HG03469 (cell line): ENCODE results near the gene THY1.
"Not testable (repeated sequence)": the region's sequence is repeated elsewhere in the genome, so short reads cannot be mapped to it uniquely, and the experiment has no call there.

ENCODE experiments used
- ATAC-seq: cut with Tn5 transposase; IDR thresholded peaks from one replicate; pipeline ENCODE4 v1.9.1; 2021; ENCODE audit warnings: mild to moderate bottlenecking, moderate library complexity, moderate number of reproducible peaks; ENCODE audit not compliant: unreplicated experiment

THY1 gene

GRCh38 chr11:119446434-119446833, 23.5 kb upstream of the THY1 start:
- no peak for ATAC-seq

- no peak for ATAC-seq
Measured at GRCh38 chr11:119445850-119446249, 22.9 kb upstream of the THY1 start.

- ATAC-seq = no peak
Measured at GRCh38 chr11:119445379-119445778, 22.4 kb upstream of the THY1 start.

- ATAC-seq = no peak
Measured at GRCh38 chr11:119441898-119442243, 18.9 kb upstream of the THY1 start.

- ATAC-seq = no peak
Measured at GRCh38 chr11:119438599-119438998, 15.6 kb upstream of the THY1 start.

GRCh38 chr11:119437521-119437920, 14.5 kb upstream of the THY1 start:
- ATAC-seq = not testable (repeated sequence)

- no peak for ATAC-seq
Measured at GRCh38 chr11:119436711-119437110, 13.7 kb upstream of the THY1 start.

- ATAC-seq = no peak
Measured at GRCh38 chr11:119436093-119436492, 13.1 kb upstream of the THY1 start.

- ATAC-seq = no peak
Measured at GRCh38 chr11:119434591-119435330, 11.8 kb upstream of the THY1 start.

- ATAC-seq = no peak
Measured at GRCh38 chr11:119433358-119433725, 10.4 kb upstream of the THY1 start.

- ATAC-seq = no peak
Measured at GRCh38 chr11:119432484-119433357, 9.7 kb upstream of the THY1 start.

GRCh38 chr11:119431523-119431922, 8.6 kb upstream of the THY1 start:
- no peak for ATAC-seq

- ATAC-seq = no peak
Measured at GRCh38 chr11:119427279-119427678, 4.3 kb upstream of the THY1 start.

GRCh38 chr11:119426142-119426541, 3.2 kb upstream of the THY1 start:
- no peak for ATAC-seq

- ATAC-seq = no peak
Measured at GRCh38 chr11:119424775-119425174, 1.8 kb upstream of the THY1 start.

GRCh38 chr11:119424276-119424675, 1.3 kb upstream of the THY1 start:
- ATAC-seq = no peak

- ATAC-seq = no peak
Measured at GRCh38 chr11:119423509-119424254, 710 bp upstream of the THY1 start.

- no peak for ATAC-seq
Measured at GRCh38 chr11:119421941-119422808, 797 bp downstream of the THY1 start.

GRCh38 chr11:119421351-119421750, 1.6 kb downstream of the THY1 start:
- ATAC-seq = no peak

GRCh38 chr11:119420631-119421030, 2.3 kb downstream of the THY1 start:
- ATAC-seq = no peak
